Stimulated activated CD8-positive, alpha-beta memory T cell treated with anti-CD3 and anti-CD28 coated beads, Interleukin-12 subunit alpha, Interleukin-12 subunit beta, amount 100 ng/mL, for 24 hours (primary cell): Measurements from ENCODE around the gene HCN2.

Experiments used
- DNase-seq: peaks from one replicate; pipeline ENCODE4 v3.0.0-alpha.2; 2020; ENCODE audit errors: extremely low read depth

Gene HCN2

GRCh38 chr19:656751-657559 lies 67.3 kb downstream of the HCN2 start:
- no peak for DNase-seq

GRCh38 chr19:657611-658010 lies 67.9 kb downstream of the HCN2 start:
- DNase-seq = no peak

- DNase-seq = no peak
Observed at GRCh38 chr19:658059-658839, 68.6 kb downstream of the HCN2 start.

GRCh38 chr19:658916-659839 lies 69.5 kb downstream of the HCN2 start:
- DNase-seq = no peak

GRCh38 chr19:660793-661426 lies 71.2 kb downstream of the HCN2 start:
- no peak for DNase-seq

- no peak for DNase-seq
Observed at GRCh38 chr19:661427-662196, 71.9 kb downstream of the HCN2 start.

GRCh38 chr19:662207-662961 lies 72.7 kb downstream of the HCN2 start:
- DNase-seq = no peak

GRCh38 chr19:662962-663681 lies 73.4 kb downstream of the HCN2 start, which contains the start of gene RNF126:
TSS of gene RNF126 (minus strand) at chr19:663214. CDS start at chr19:663121, 93 bp downstream.
- DNase-seq = peak; percentile 85

- DNase-seq = no peak
Observed at GRCh38 chr19:663682-664117, 74.0 kb downstream of the HCN2 start.

GRCh38 chr19:664913-665443 lies 75.3 kb downstream of the HCN2 start:
- DNase-seq = peak; percentile 51
